Thyroid gland (tissue), 4 donors: ENCODE results near the gene TNP2. TPM values are rescaled to one million over a fixed set of nuclear protein-coding genes. Genes with fewer than 3 reads are reported as not detected.
"Not testable (repeated sequence)": the region's sequence is repeated elsewhere in the genome, so short reads cannot be mapped to it uniquely, and the experiment has no call there.

Experiments used
- DNase-seq, 2 donors: peaks; one replicate each; pipeline ENCODE4 v3.0.0-alpha.2; 2019
- H3K27ac ChIP-seq, 3 donors: fragments of 200-600 bp; sonication (generic); 1 replicate in 2 of 3; 2 replicates in 1 of 3; pipeline ENCODE4 v1.5.1; 2016 to 2019; ENCODE audit warnings: mild to moderate bottlenecking in 1 of 3, moderate library complexity in 1 of 3
- H3K27me3 ChIP-seq: fragments of 200-600 bp; sonication (generic); one replicate; pipeline ENCODE4 v1.5.1; 2019
- H3K36me3 ChIP-seq, 2 donors: fragments of 200-600 bp; sonication (generic); one replicate each; pipeline ENCODE4 v1.5.1; 2016 to 2019
- H3K4me1 ChIP-seq, 2 donors: fragments of 200-600 bp; sonication (generic); one replicate each; pipeline ENCODE4 v1.5.1; 2017 to 2019
- H3K4me3 ChIP-seq, 3 donors: fragments of 200-600 bp; sonication (generic); replicated peaks in 1 of 3; 1 replicate in 2 of 3; 2 replicates in 1 of 3; pipeline ENCODE4 v1.5.1; 2016; ENCODE audit warnings: mild to moderate bottlenecking in 1 of 3
- H3K9me3 ChIP-seq: fragments of 200-600 bp; sonication (generic); one replicate; pipeline ENCODE4 v1.5.1; 2017
- POLR2A ChIP-seq, 2 donors: fragments of 450-650 bp; IDR thresholded peaks; one replicate each; pipeline ENCODE4 v1.6.1; 2017; ENCODE audit warnings: antibody characterized with exemption in 2 of 2, mild to moderate bottlenecking in 2 of 2, moderate library complexity in 1 of 2
- WGBS, 2 donors: methylation state at CpG; one replicate each; pipeline ENCODE4 v1.1.5; 2017; 5-methylcytosine and 5-hydroxymethylcytosine counted together
- intact Hi-C: fragments of 100-400 bp; cut with DNase I; formaldehyde crosslinking; loops from one replicate; pipeline ENCODE4 v1.15.1; 2023
- total RNA-seq, 4 donors: library from RNA; depleted of rRNA; stranded (reverse); fragments of >200 nt; gene quantifications; one replicate each; pipeline ENCODE4 v1.2.3, GENCODE V29; 2016
- TF ChIP-seq, protein P1 (sequence below), 6 experiments: fragments of 200-600 bp in 3 of 6; fragments of 450-650 bp in 3 of 6; sonication (generic) in 3 of 6; IDR thresholded peaks; one replicate each; pipeline ENCODE4 v1.5.1; 2016 to 2019; ENCODE audit warnings: antibody characterized with exemption in 6 of 6, mild to moderate bottlenecking in 2 of 6, inconsistent platforms in 1 of 6, moderate library complexity in 1 of 6

Gene TNP2
- total RNA-seq, 4 donors from 2014 or later: not detected

DNA sequence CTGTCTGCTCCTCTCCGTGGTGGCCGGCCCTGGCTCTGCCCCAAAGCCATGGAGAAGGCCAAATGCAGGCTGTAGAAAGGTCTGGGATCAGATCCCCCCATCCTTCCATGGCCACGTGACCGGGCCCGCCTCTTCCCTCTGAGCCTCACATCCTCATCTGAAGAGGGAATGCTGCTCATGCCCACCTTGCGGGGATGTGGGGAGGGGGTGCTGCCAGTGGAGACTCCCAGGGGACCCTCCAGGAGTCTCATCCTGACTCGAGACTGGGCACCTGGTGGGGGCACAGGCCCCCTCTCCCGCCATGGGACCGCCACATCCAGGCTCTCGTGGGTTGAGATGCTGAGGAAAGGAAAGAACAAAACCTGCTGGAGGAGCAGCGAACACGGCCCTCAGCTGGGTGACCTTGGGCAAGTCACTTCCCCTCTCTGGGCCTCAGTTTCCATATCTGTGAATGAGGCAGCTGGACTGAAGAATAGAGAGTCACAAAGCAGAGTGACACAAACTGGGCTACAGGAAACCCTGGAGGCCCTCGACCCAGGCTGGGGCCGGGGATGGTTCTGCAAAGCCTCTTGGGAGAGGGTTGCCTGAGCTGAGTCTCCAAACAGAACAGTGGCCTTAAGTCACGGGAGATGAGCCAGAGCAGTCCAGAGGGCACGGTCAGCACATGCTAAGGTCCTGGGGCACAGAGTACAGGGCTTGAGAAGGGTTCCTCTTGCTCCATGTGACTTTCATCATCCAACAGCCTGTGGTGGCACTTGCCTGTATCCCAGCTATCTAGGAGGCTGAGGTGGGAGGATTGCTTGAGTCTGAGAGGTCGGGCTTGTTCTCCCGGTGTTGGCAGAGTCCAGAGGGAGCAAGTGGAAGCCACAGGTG is 43.2 kb downstream of the TNP2 start:
- DNase-seq: no peak
- H3K9me3 ChIP-seq: no peaks in the 10 kb centered on the region
- H3K36me3 ChIP-seq: no peaks in the 10 kb centered on the region
- 83 to 88% methylated on average over 8 to 13 of the region's 18 CpGs for WGBS, 2 donors
- H3K27ac ChIP-seq: no peak overlapping the region
- TF ChIP-seq, protein P1, sequence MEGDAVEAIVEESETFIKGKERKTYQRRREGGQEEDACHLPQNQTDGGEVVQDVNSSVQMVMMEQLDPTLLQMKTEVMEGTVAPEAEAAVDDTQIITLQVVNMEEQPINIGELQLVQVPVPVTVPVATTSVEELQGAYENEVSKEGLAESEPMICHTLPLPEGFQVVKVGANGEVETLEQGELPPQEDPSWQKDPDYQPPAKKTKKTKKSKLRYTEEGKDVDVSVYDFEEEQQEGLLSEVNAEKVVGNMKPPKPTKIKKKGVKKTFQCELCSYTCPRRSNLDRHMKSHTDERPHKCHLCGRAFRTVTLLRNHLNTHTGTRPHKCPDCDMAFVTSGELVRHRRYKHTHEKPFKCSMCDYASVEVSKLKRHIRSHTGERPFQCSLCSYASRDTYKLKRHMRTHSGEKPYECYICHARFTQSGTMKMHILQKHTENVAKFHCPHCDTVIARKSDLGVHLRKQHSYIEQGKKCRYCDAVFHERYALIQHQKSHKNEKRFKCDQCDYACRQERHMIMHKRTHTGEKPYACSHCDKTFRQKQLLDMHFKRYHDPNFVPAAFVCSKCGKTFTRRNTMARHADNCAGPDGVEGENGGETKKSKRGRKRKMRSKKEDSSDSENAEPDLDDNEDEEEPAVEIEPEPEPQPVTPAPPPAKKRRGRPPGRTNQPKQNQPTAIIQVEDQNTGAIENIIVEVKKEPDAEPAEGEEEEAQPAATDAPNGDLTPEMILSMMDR (IDR thresholded peaks at IDR 0.05): no peak
- TF ChIP-seq POLR2A (IDR thresholded peaks at IDR 0.05): no peak
- intact Hi-C loops: no loop called here
- H3K4me3 ChIP-seq: no peak overlapping the region
- H3K27me3 ChIP-seq: no peaks in the 10 kb centered on the region
- H3K4me1 ChIP-seq: peaks cover 0 to 13% of the 10 kb centered on the region in 2 donors

DNA sequence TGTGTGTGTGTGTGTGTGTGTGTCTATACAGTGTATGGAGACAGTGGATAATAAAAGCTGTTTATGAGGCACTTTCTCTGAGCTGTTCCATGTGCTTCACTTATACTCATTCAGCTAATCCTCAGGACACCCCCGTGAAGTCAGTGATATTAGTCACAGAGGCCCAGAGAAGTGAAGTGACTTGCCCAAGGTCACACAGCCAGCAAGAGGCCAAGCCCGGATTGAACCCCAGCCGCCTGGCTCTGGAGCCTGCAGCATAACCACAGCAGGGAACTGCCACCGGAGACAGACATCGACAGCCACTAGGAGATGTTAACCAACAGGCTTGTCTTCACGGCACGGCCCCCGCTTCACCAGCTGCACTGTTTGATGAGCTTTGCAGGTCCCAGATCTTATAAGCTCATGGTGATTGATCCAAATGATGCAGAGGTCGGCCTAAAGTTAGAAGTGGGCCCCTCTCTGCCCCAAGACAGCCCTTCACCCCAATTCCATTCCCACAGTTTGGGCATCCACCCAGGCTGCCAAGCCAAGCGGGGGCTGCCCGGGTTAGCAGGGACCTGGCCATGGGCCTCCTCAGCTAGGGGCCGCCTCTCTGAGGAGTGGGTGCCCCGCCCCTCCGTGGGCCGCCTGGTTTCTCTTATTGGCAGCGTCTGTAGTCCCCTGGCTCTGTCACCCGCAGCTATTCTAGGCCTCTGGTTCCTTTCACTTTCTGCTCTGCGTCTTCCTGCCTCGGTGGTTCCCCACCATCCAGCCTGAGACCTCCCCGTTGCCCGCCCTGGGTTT is 44.0 kb downstream of the TNP2 start:
- TF ChIP-seq, protein P1 (IDR thresholded peaks at IDR 0.05): no peak
- no peak for TF ChIP-seq POLR2A (IDR thresholded peaks at IDR 0.05)
- peak in 1 of 2 donors; percentile 35 for DNase-seq
- Histone ChIP-seq H3K27me3 (no peaks in the 10 kb centered on the region), H3K9me3 (no peaks in the 10 kb centered on the region), H3K4me3 (no peak overlapping the region), H3K4me1 (peaks cover 0 to 13% of the 10 kb centered on the region in 2 donors), H3K27ac (peak overlapping the region in 1 of 3 donors; percentile 46), H3K36me3 (no peaks in the 10 kb centered on the region)
- 67 to 83% methylated on average over 16 to 21 of the region's 21 CpGs for WGBS, 2 donors
- intact Hi-C loops: no loop called here

DNA sequence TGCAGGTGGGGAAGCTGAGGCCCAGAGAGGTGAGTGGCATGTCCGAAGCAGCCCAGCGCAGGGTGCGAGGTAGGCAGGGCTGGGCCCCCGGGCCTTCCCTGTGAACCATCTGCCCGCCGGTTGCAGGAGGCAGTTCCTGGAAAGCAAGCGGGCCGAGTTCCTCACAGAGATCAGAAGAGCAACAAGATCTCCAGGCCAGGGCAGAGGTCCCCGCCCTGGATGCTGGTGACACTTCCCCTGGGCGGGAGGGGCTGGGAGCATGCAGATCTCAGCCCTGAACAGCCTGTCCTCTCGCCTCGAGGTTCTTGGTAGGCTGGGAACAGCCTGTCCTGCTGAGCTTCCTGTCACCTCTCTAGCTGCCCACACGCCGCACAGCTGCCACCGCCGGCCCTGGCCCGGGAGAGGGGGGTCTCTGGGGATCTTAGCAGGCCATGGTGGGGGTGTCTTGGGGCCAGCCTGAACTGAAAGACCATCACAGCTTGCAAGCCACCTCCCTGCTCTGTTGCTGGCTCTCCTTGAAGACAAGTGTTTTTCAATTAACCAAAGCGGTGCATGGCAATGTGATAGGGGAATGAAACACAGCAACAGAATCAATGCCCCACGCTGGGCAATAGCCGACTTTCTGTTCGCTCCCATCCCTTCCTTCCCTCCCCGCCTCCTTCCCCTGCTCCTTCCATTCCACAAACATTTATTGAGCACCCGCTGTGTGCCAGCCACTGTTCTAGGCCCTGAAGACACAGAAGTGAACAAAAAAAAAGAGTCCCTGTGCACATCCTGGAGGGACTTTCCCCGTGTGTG is 44.8 kb downstream of the TNP2 start:
- WGBS, 2 donors: 64 to 76% methylated on average over 15 to 22 of the region's 24 CpGs
- Histone ChIP-seq H3K27ac (peak overlapping the region in 2 of 3 donors; percentile 36 to 46), H3K4me1 (peaks cover 0 to 13% of the 10 kb centered on the region in 2 donors), H3K36me3 (no peaks in the 10 kb centered on the region), H3K4me3 (no peak overlapping the region), H3K27me3 (no peaks in the 10 kb centered on the region), H3K9me3 (no peaks in the 10 kb centered on the region)
- intact Hi-C loops: no loop called here
- TF ChIP-seq, protein P1 (IDR thresholded peaks at IDR 0.05): no peak
- TF ChIP-seq POLR2A (IDR thresholded peaks at IDR 0.05): no peak
- DNase-seq: peak; percentile 51

DNA sequence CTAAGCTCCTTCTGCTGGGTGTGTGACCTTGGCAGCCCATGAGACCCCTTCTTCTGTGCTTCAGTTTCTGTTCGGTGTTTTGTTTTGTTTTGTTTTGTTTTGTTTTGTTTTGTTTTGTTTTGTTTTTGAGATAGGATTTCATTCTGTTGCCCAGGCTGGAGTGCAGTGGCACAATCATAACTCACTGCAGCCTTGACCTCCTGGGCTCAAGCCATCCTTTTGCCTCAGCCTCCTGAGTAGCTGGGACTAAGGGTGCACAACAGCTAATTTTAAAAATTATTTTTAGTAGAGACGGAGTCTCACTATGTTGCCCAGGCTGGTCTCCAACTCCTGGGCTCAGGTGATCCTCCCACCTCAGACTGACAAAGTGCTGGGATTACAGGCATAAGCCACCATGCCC is 48.6 kb downstream of the TNP2 start:
- intact Hi-C loops, H3K27me3 ChIP-seq, DNase-seq, H3K36me3 ChIP-seq, H3K4me1 ChIP-seq, H3K27ac ChIP-seq, H3K4me3 ChIP-seq, H3K9me3 ChIP-seq: not testable (repeated sequence)
- 64% methylated on average over 2 of the region's 2 CpGs for WGBS, 2 donors

DNA sequence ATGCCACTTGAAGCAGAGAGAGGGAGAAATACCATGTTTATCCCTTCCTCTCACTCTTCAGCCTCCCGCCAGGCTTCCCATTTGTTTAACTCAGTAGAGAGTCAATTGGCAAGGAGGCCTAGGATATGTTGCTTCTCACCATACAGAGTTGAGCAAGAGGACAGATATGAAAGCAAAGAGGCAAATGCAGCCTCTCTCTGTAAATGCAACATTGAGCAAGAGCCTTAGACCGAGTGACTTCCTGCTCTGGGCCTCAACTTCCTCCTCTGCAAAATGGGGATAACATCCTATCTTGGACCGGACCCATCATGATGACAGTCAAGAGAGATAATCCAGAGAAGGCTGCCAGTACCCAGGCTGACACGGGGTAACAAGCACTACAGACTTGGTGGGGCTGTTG is 49.9 kb downstream of the TNP2 start:
- no peaks in the 10 kb centered on the region for H3K9me3 ChIP-seq
- 82 to 94% methylated on average over 4 of the region's 4 CpGs for WGBS, 2 donors
- H3K27ac ChIP-seq: no peak overlapping the region
- intact Hi-C loops: no loop called here
- no peaks in the 10 kb centered on the region for H3K36me3 ChIP-seq
- H3K4me1 ChIP-seq: no peaks in the 10 kb centered on the region
- no peak for TF ChIP-seq POLR2A (IDR thresholded peaks at IDR 0.05)
- TF ChIP-seq, protein P1 (IDR thresholded peaks at IDR 0.05): no peak
- H3K27me3 ChIP-seq: no peaks in the 10 kb centered on the region
- DNase-seq: no peak
- H3K4me3 ChIP-seq: no peak overlapping the region
